Peyer's patch (tissue), 4 donors: ENCODE results near the gene DCST1. TPM values are rescaled to one million over a fixed set of nuclear protein-coding genes. Genes with fewer than 3 reads are reported as not detected.

ENCODE experiments used
- DNase-seq, 3 donors: peaks; one replicate each; pipeline ENCODE4 v3.0.0-alpha.2; 2017 to 2019
- H3K27ac ChIP-seq, 4 donors: fragments of 200-600 bp; sonication (generic); one replicate each; pipeline ENCODE4 v1.5.1; 2016 to 2019
- H3K27me3 ChIP-seq, 2 donors: fragments of 200-600 bp; sonication (generic); one replicate each; pipeline ENCODE4 v1.5.1; 2019
- H3K36me3 ChIP-seq, 3 donors: fragments of 200-600 bp; sonication (generic); one replicate each; pipeline ENCODE4 v1.5.1; 2016 to 2019
- H3K4me1 ChIP-seq, 4 donors: fragments of 200-600 bp; sonication (generic); one replicate each; pipeline ENCODE4 v1.5.1; 2016 to 2019
- H3K4me3 ChIP-seq, 4 donors: fragments of 200-600 bp; sonication (generic); 1 replicate in 3 of 4; 2 replicates in 1 of 4; pipeline ENCODE4 v1.5.1; 2016 to 2019; ENCODE audit warnings: mild to moderate bottlenecking in 1 of 4
- H3K9me3 ChIP-seq, 4 donors: fragments of 200-600 bp; sonication (generic); one replicate each; pipeline ENCODE4 v1.5.1; 2016 to 2019; ENCODE audit warnings: mild to moderate bottlenecking in 1 of 4
- POLR2A ChIP-seq, 2 donors: fragments of 450-650 bp; IDR thresholded peaks; one replicate each; pipeline ENCODE4 v1.5.1; 2017; ENCODE audit warnings: antibody characterized with exemption in 2 of 2, mild to moderate bottlenecking in 2 of 2, moderate library complexity in 2 of 2
- total RNA-seq, 4 donors: library from RNA; depleted of rRNA; stranded (reverse); fragments of >200 nt; gene quantifications; one replicate each; pipeline ENCODE4 v1.1.0, GENCODE V29; 2016
- TF ChIP-seq, protein P1 (sequence below), 6 experiments: fragments of 450-650 bp in 4 of 6; fragments of 200-600 bp in 2 of 6; sonication (generic) in 1 of 6; IDR thresholded peaks; one replicate each; pipeline ENCODE4 v1.5.1; 2017 to 2019; ENCODE audit warnings: antibody characterized with exemption in 6 of 6, mild to moderate bottlenecking in 3 of 6, moderate library complexity in 1 of 6

Gene DCST1
- total RNA-seq, 4 donors from 2014 or later: 0.88 to 2.7 TPM; not detected in 2

DNA sequence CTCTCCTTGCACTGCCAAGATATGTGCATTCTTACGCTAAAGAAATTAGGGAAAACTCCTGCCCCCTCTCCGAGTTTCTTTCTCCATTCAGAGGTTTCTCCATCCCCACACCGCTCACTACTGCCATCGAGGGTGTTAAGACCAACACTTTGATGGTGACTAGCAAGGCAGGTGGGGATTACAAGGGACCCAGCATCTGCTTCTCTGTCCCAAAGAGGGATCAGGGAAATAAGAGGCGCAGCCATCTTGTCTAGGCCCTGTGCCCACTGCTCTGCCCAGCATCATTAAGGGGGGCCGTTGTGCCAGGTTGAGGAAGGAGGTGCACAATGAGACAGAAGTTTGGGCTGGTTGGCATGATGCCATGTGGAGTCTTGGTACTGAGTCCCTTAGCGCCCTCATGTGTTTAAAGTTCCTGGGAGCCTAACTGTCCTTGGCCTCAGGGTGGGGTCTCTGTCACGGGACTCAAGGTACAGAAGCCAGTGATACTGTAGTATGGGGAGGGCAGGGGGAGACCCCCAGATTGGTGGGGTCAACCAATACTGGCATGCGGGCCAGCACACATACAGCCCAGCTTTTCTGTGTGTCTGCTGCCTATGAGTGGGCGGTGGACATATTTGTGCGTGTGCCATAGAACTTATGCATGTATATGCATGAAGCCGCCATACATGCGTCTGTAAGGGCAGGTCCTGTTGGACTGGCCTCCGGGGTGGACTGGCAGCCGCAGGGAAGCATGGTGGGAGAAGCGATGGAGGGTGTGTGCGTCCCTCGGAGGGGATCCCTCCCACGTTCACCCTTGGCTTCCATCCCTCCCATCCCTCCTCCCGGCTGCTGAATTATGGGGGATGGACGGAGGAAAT lies 50.5 kb downstream of the DCST1 start:
- no peaks in the 10 kb centered on the region for H3K36me3 ChIP-seq
- H3K27ac ChIP-seq: peak overlapping the region in 2 of 4 donors; percentile 90 to 93
- TF ChIP-seq, protein P1, sequence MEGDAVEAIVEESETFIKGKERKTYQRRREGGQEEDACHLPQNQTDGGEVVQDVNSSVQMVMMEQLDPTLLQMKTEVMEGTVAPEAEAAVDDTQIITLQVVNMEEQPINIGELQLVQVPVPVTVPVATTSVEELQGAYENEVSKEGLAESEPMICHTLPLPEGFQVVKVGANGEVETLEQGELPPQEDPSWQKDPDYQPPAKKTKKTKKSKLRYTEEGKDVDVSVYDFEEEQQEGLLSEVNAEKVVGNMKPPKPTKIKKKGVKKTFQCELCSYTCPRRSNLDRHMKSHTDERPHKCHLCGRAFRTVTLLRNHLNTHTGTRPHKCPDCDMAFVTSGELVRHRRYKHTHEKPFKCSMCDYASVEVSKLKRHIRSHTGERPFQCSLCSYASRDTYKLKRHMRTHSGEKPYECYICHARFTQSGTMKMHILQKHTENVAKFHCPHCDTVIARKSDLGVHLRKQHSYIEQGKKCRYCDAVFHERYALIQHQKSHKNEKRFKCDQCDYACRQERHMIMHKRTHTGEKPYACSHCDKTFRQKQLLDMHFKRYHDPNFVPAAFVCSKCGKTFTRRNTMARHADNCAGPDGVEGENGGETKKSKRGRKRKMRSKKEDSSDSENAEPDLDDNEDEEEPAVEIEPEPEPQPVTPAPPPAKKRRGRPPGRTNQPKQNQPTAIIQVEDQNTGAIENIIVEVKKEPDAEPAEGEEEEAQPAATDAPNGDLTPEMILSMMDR (IDR thresholded peaks at IDR 0.05): peak in 1 of 6 experiments; percentile 15
- TF ChIP-seq POLR2A (IDR thresholded peaks at IDR 0.05): no peak
- peak; percentile 34 to 78 (median 59) for DNase-seq
- H3K4me3 ChIP-seq: peak overlapping the region in 3 of 4 donors; percentile 62 to 75 (median 62)
- peaks cover 0 to 45% of the 10 kb centered on the region in 2 donors for H3K27me3 ChIP-seq
- H3K9me3 ChIP-seq: no peaks in the 10 kb centered on the region
- H3K4me1 ChIP-seq: peaks cover 18 to 67% (median 48%) of the 10 kb centered on the region in 4 donors

DNA sequence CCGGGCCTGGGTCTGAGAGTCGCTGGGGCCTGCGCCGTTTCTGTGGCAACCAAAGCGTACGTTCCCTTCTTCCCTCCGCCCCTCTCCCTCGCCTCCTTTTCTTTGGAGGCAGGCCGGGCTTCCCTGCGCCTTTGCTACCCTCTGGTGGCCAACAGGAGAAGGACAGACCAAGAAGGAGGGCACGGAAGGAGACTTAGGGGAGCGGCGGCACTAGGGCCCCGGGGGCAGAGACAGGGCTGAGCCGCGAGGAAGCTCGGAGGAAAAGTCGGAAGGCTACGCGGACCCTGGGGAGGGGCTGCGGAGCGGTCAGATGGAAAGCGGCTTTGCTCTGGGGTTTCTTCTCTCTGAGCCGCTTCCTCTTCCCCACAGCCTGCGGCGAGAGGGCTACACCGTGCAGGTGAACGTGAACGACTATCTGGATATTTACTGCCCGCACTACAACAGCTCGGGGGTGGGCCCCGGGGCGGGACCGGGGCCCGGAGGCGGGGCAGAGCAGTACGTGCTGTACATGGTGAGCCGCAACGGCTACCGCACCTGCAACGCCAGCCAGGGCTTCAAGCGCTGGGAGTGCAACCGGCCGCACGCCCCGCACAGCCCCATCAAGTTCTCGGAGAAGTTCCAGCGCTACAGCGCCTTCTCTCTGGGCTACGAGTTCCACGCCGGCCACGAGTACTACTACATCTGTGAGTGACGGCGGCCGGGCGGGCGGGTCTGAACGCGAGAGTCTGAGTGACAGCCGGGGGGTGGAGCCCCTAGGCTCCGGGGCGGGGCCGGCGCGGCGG lies 51.3 kb downstream of the DCST1 start:
- Histone ChIP-seq H3K4me1 (peaks cover 13 to 59% (median 39%) of the 10 kb centered on the region in 4 donors), H3K36me3 (no peaks in the 10 kb centered on the region)

DNA sequence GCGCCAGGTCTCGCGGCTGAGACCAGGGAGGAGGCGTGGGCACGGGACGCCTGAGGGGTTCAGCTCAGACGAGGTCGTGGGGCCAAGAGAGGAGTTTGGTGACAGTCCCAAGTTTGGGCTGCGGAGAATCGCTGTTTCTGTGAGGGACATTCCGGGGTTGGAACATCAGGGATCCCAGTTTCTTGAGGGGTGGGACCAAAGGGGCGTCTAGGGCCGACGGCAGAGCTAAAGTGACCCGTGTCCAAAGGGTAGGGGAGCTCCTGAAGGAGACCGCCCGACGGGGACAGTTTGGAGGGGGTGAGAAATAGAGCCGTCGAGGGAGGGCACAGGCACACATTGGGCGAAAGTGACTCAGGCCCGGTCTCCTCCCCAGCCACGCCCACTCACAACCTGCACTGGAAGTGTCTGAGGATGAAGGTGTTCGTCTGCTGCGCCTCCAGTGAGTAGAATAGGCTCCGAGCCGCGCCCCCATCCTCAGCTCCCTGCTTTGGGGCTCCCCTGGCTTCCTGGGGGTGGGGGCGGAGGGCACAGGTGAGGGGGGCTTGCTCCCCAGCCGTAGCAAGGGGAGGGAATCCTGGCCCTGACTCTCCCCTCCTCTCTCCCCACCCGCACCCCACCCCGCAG lies 52.0 kb downstream of the DCST1 start:
- Histone ChIP-seq H3K36me3 (no peaks in the 10 kb centered on the region), H3K27me3 (peaks cover 0 to 30% of the 10 kb centered on the region in 2 donors), H3K4me3 (peak overlapping the region; percentile 61 to 75 (median 62)), H3K27ac (peak overlapping the region; percentile 81 to 93 (median 90)), H3K4me1 (peaks cover 6 to 52% (median 32%) of the 10 kb centered on the region in 4 donors), H3K9me3 (no peaks in the 10 kb centered on the region)
- DNase-seq: peak; percentile 78 to 91 (median 79)
- no peak for TF ChIP-seq POLR2A (IDR thresholded peaks at IDR 0.05)
- TF ChIP-seq, protein P1 (IDR thresholded peaks at IDR 0.05): no peak

More for the DNA sequence above, 51.3 kb downstream of the DCST1 start:
- Histone ChIP-seq H3K27me3 (peaks cover 0 to 37% of the 10 kb centered on the region in 2 donors), H3K4me3 (peak overlapping the region; percentile 61 to 75 (median 62)), H3K9me3 (no peaks in the 10 kb centered on the region), H3K27ac (peak overlapping the region; percentile 81 to 93 (median 90))
- TF ChIP-seq, protein P1 (IDR thresholded peaks at IDR 0.05): peak; percentile 87 to 99 (median 98)
- peak; percentile 46 to 72 for TF ChIP-seq POLR2A (IDR thresholded peaks at IDR 0.05)
- DNase-seq: peak; percentile 97

- Histone ChIP-seq H3K4me1 (peaks cover 3 to 48% (median 26%) of the 10 kb centered on the region in 4 donors), H3K36me3 (no peaks in the 10 kb centered on the region), H3K27ac (peak overlapping the region; percentile 81 to 93 (median 90)), H3K4me3 (peak overlapping the region; percentile 61 to 75 (median 62)), H3K27me3 (peaks cover 0 to 23% of the 10 kb centered on the region in 2 donors), H3K9me3 (no peaks in the 10 kb centered on the region)
- DNase-seq: peak; percentile 79 to 89 (median 85)
- TF ChIP-seq, protein P1 (IDR thresholded peaks at IDR 0.05): peak; percentile 90 to 100 (median 94)
- no peak for TF ChIP-seq POLR2A (IDR thresholded peaks at IDR 0.05)
These were observed 52.6 kb downstream of the DCST1 start for GRCh38 chr1:155086128-155086741.
